IMR-90 (cell line): ENCODE data around the gene C2CD4C. TPM values are rescaled to one million over a fixed set of nuclear protein-coding genes. Genes with fewer than 3 reads are reported as not detected.

Experiments
- ATAC-seq: fragments of 200-7000 bp; cut with Tn5 transposase; 2 replicates; pipeline ENCODE4 v1.9.1; 2020; ENCODE audit warnings: low read depth, mild to moderate bottlenecking, moderate library complexity
- BruUV-seq: library from RNA; stranded (reverse); fragments of 400-500 nt; replicated peaks from 2 replicates; lab custom pipeline; 2021; lab: Mats Ljungman, UMichigan
- CTCF ChIA-PET: fragments of 300-600 bp; formaldehyde crosslinking; extraction: SDS; loops from one replicate; lab custom pipeline; 2021; ENCODE audit warnings: antibody characterized with exemption; lab: Yijun Ruan, JAX
- POLR2A ChIA-PET: fragments of 300-600 bp; sonication (Branson Sonifier 250); formaldehyde crosslinking; loops from one replicate; lab custom pipeline; 2022; ENCODE audit warnings: antibody characterized with exemption; ENCODE audit not compliant: unreplicated experiment; lab: Charles Lee
- DNase-seq: peaks from one replicate; pipeline ENCODE4 v3.0.0; 2013
- H2AFZ ChIP-seq: replicated peaks from 2 replicates; pipeline ENCODE3; 2013; ENCODE audit warnings: low read length, mild to moderate bottlenecking; ENCODE audit not compliant: poor library complexity
- H2AK5ac ChIP-seq: 2 replicates; pipeline ENCODE4 v1.6.1; 2013; ENCODE audit warnings: low read depth, low read length, inconsistent platforms
- H2AK9ac ChIP-seq: replicated peaks from 2 replicates; pipeline ENCODE3; 2013; ENCODE audit warnings: mild to moderate bottlenecking, low read depth, low read length, moderate library complexity; ENCODE audit not compliant: poor library complexity
- H2BK120ac ChIP-seq: 2 replicates; pipeline ENCODE4 v1.6.1; 2013; ENCODE audit warnings: low read depth, low read length, inconsistent platforms
- H2BK15ac ChIP-seq: 3 replicates; pipeline ENCODE4 v1.6.1; 2013; ENCODE audit warnings: low read depth, low read length, inconsistent platforms
- H2BK20ac ChIP-seq: 2 replicates; pipeline ENCODE4 v1.6.1; 2013; ENCODE audit warnings: low read depth, mild to moderate bottlenecking, inconsistent platforms, low read length, moderate library complexity
- H2BK5ac ChIP-seq: 2 replicates; pipeline ENCODE4 v1.6.1; 2013; ENCODE audit warnings: mild to moderate bottlenecking, low read depth, low read length, inconsistent platforms; ENCODE audit not compliant: poor library complexity, severe bottlenecking
- H3K14ac ChIP-seq: replicated peaks from 2 replicates; pipeline ENCODE4 v1.6.1; 2013; ENCODE audit warnings: low read depth, low read length, inconsistent platforms
- H3K18ac ChIP-seq: 2 replicates; pipeline ENCODE4 v1.6.1; 2013; ENCODE audit warnings: low read depth, low read length, control low read depth
- H3K23ac ChIP-seq: 2 replicates; pipeline ENCODE4 v1.6.1; 2013; ENCODE audit warnings: low read depth, low read length, inconsistent platforms
- H3K27ac ChIP-seq: 2 replicates; pipeline ENCODE4 v1.5.1; 2013; ENCODE audit warnings: mild to moderate bottlenecking, control low read depth, low read length; ENCODE audit not compliant: insufficient read depth
- H3K27me3 ChIP-seq: 2 replicates; pipeline ENCODE4 v1.6.1; 2013; ENCODE audit warnings: low read length; ENCODE audit not compliant: control insufficient read depth, insufficient read depth
- H3K36me3 ChIP-seq: 2 replicates; pipeline ENCODE4 v1.6.1; 2013; ENCODE audit warnings: low read length, mixed read lengths; ENCODE audit not compliant: control insufficient read depth, insufficient read depth
- H3K4ac ChIP-seq: 2 replicates; pipeline ENCODE4 v1.6.1; 2013; ENCODE audit warnings: low read depth, low read length, inconsistent platforms
- H3K4me1 ChIP-seq: 2 replicates; pipeline ENCODE4 v1.6.1; 2013; ENCODE audit warnings: low read length, mixed read lengths; ENCODE audit not compliant: control insufficient read depth, insufficient read depth
- H3K4me2 ChIP-seq: 2 replicates; pipeline ENCODE4 v1.6.1; 2013; ENCODE audit warnings: low read depth, mild to moderate bottlenecking, control low read depth, low read length, moderate library complexity
- H3K4me3 ChIP-seq: 2 replicates; pipeline ENCODE4 v1.5.1; 2013; ENCODE audit warnings: low read depth, mild to moderate bottlenecking, control low read depth, low read length, moderate library complexity; ENCODE audit not compliant: insufficient read depth
- H3K56ac ChIP-seq: 2 replicates; pipeline ENCODE4 v1.6.1; 2013; ENCODE audit warnings: low read length, inconsistent platforms; ENCODE audit not compliant: insufficient read depth; ENCODE audit errors: extremely low read depth
- H3K79me1 ChIP-seq, 2 experiments: 2 replicates each; pipeline ENCODE4 v1.6.1; 2013; ENCODE audit warnings: low read length in 2 of 2, inconsistent platforms in 1 of 2, low read depth in 1 of 2
- H3K9ac ChIP-seq: 2 replicates; pipeline ENCODE4 v1.6.1; 2013; ENCODE audit warnings: low read depth, low read length, control low read depth
- H3K9me1 ChIP-seq: 2 replicates; pipeline ENCODE4 v1.6.1; 2013; ENCODE audit warnings: low read length, inconsistent platforms; ENCODE audit not compliant: insufficient read depth
- H3K9me3 ChIP-seq: 2 replicates; pipeline ENCODE4 v1.6.1; 2013; ENCODE audit warnings: low read length; ENCODE audit not compliant: control insufficient read depth, insufficient read depth
- H4K20me1 ChIP-seq: 2 replicates; pipeline ENCODE4 v1.6.1; 2013; ENCODE audit warnings: low read length, inconsistent platforms; ENCODE audit not compliant: insufficient read depth
- H4K5ac ChIP-seq: 2 replicates; pipeline ENCODE4 v1.6.1; 2013; ENCODE audit warnings: mild to moderate bottlenecking, low read depth, low read length, control low read depth
- H4K8ac ChIP-seq, 2 experiments: 2 replicates each; pipeline ENCODE4 v1.6.1; 2013; ENCODE audit warnings: low read depth in 2 of 2, low read length in 2 of 2, control low read depth in 1 of 2, inconsistent platforms in 1 of 2
- H4K91ac ChIP-seq: 2 replicates; pipeline ENCODE4 v1.6.1; 2013; ENCODE audit warnings: low read depth, low read length, inconsistent platforms; ENCODE audit not compliant: insufficient read depth
- BHLHE40 ChIP-seq: fragments of 150-350 bp; IDR thresholded peaks from 2 replicates; pipeline ENCODE4 v1.6.1; 2016; ENCODE audit warnings: mild to moderate bottlenecking, low read depth, low read length
- CEBPB ChIP-seq: IDR thresholded peaks from 2 replicates; pipeline ENCODE4 v1.6.1; 2012; ENCODE audit warnings: low read depth, low read length, improper control_type of control experiment
- CHD1 ChIP-seq: IDR thresholded peaks from 2 replicates; pipeline ENCODE4 v1.6.1; 2012; ENCODE audit warnings: low read depth, low read length, improper control_type of control experiment
- CTCF ChIP-seq: conservative IDR thresholded peaks from 2 replicates; pipeline ENCODE4 v1.5.1; 2012; ENCODE audit warnings: mild to moderate bottlenecking, low read depth, low read length, improper control_type of control experiment
- ELK1 ChIP-seq: fragments of 150-350 bp; IDR thresholded peaks from 2 replicates; pipeline ENCODE4 v1.6.1; 2016; ENCODE audit warnings: low read depth, mild to moderate bottlenecking, low read length, moderate library complexity, borderline replicate concordance
- FOS ChIP-seq: fragments of 150-350 bp; IDR thresholded peaks from 2 replicates; pipeline ENCODE4 v1.6.1; 2016; ENCODE audit warnings: low read depth, low read length
- MAFK ChIP-seq: IDR thresholded peaks from 2 replicates; pipeline ENCODE4 v1.6.1; 2012; ENCODE audit warnings: low read depth, low read length, improper control_type of control experiment
- MAZ ChIP-seq: IDR thresholded peaks from 2 replicates; pipeline ENCODE4 v1.6.1; 2012; ENCODE audit warnings: low read depth, mild to moderate bottlenecking, low read length, improper control_type of control experiment, moderate library complexity, borderline replicate concordance
- MXI1 ChIP-seq: IDR thresholded peaks from 2 replicates; pipeline ENCODE4 v1.6.1; 2012; ENCODE audit warnings: low read depth, mild to moderate bottlenecking, low read length, moderate library complexity, borderline replicate concordance
- NFE2L2 ChIP-seq: fragments of 150-350 bp; IDR thresholded peaks from 2 replicates; pipeline ENCODE4 v1.6.1; 2016; ENCODE audit warnings: low read depth, mild to moderate bottlenecking, low read length
- POLR2A ChIP-seq: IDR thresholded peaks from 2 replicates; pipeline ENCODE4 v1.6.1; 2012; ENCODE audit warnings: mild to moderate bottlenecking, low read depth, low read length
- RAD21 ChIP-seq: IDR thresholded peaks from 2 replicates; pipeline ENCODE4 v1.6.1; 2012; ENCODE audit warnings: low read length, improper control_type of control experiment
- RCOR1 ChIP-seq: IDR thresholded peaks from 2 replicates; pipeline ENCODE4 v1.6.1; 2012; ENCODE audit warnings: mild to moderate bottlenecking, low read length, improper control_type of control experiment; ENCODE audit not compliant: insufficient replicate concordance
- SMC3 ChIP-seq: fragments of 150-350 bp; IDR thresholded peaks from 2 replicates; pipeline ENCODE4 v1.6.1; 2016; ENCODE audit warnings: low read depth, mild to moderate bottlenecking, antibody characterized with exemption, low read length, moderate library complexity
- WGBS, 2 experiments: methylation state at CpG; one replicate each; pipeline versions ENCODE4 v1.1.5 to v1.1.7; 2013; ENCODE audit warnings: missing lambda C conversion rate in 2 of 2; ENCODE audit not compliant: insufficient read length in 1 of 2; ENCODE audit errors: extremely low coverage in 2 of 2; 5-methylcytosine and 5-hydroxymethylcytosine counted together
- dilution Hi-C: fragments of 300-500 bp; cut with HindIII; formaldehyde crosslinking; loops from one replicate; pipeline ENCODE4 v1.14.3; 2018; ENCODE audit warnings: low sequenced_read_pairs; ENCODE audit not compliant: unreplicated experiment
- in situ Hi-C: fragments of 300-500 bp; cut with MboI; formaldehyde crosslinking; loops from 3 replicates; pipeline ENCODE4 v1.14.3; 2019; ENCODE audit warnings: low sequenced_read_pairs, inconsistent platforms, mixed read lengths
- intact Hi-C: fragments of 100-400 bp; cut with micrococcal nuclease; formaldehyde crosslinking; loops from 2 replicates; pipeline ENCODE4 v1.10.0; 2022
- polyA plus RNA-seq, 3 experiments: library from polyadenylated mRNA; depleted of rRNA; stranded (reverse); fragments of >200 nt; gene quantifications; 2 replicates each; pipeline ENCODE4 v1.2.3, GENCODE V29; 2012; ENCODE audit warnings: low replicate concordance in 1 of 3
- total RNA-seq: library from RNA; depleted of rRNA; stranded (reverse); fragments of >200 nt; gene quantifications from 2 replicates; pipeline ENCODE4 v1.2.3, GENCODE V29; 2012

The C2CD4C gene
- total and polyA plus RNA-seq, 2 of the 4 experiments (the other 2 are of a cell fraction) = under 0.01 to 0.07 TPM

- ChIA-PET CTCF (no interaction called here), POLR2A (no interaction called here)
- no peak overlapping the region for H4K5ac ChIP-seq
- dilution Hi-C loops (no loop called here), in situ Hi-C loops (no loop called here), intact Hi-C loops (no loop called here)
- H3K27me3 ChIP-seq = no peaks in the 10 kb centered on the region
- DNase-seq = no peak
- H4K20me1 ChIP-seq = no peaks in the 10 kb centered on the region
- H3K36me3 ChIP-seq = no peaks in the 10 kb centered on the region
- H2AFZ ChIP-seq = no peak overlapping the region
- no peak for ATAC-seq
- TF ChIP-seq CTCF (no peak), BHLHE40 (no peak), POLR2A (no peak), CHD1 (no peak), FOS (no peak), CEBPB (no peak), SMC3 (no peak), NFE2L2 (no peak), RCOR1 (no peak), RAD21 (no peak), MXI1 (no peak), MAZ (no peak), MAFK (no peak), ELK1 (no peak)
- H3K9me3 ChIP-seq = peaks cover 8% of the 10 kb centered on the region; the same call in 1 of the 2 replicates
- no peak overlapping the region for H2AK9ac ChIP-seq
- no peak overlapping the region for H3K56ac ChIP-seq
- no peak overlapping the region for H4K8ac ChIP-seq
- no peaks in the 10 kb centered on the region for H3K4me1 ChIP-seq
- BruUV-seq = no TSS peak
- 87% methylated on average over 5 of the region's 10 CpGs; no CpG with 5 or more reads in 1 of the 2 experiments for WGBS, 2 experiments
- no peak overlapping the region for H3K4ac ChIP-seq
- H3K9ac ChIP-seq = no peak overlapping the region
- no peak overlapping the region for H2AK5ac ChIP-seq
- no peak overlapping the region for H2BK5ac ChIP-seq
- H3K4me2 ChIP-seq = no peak overlapping the region
- no peak overlapping the region for H3K18ac ChIP-seq
- no peak overlapping the region for H4K91ac ChIP-seq
- no peaks in the 10 kb centered on the region for H3K9me1 ChIP-seq
- no peak overlapping the region for H3K27ac ChIP-seq
- no peak overlapping the region for H2BK120ac ChIP-seq
- no peak overlapping the region for H2BK20ac ChIP-seq
- H2BK15ac ChIP-seq = no peak overlapping the region
- H3K79me1 ChIP-seq = no peaks in the 10 kb centered on the region
- H3K23ac ChIP-seq = no peak overlapping the region
- H3K14ac ChIP-seq = no peak overlapping the region
- H3K4me3 ChIP-seq = no peak overlapping the region
Measured at GRCh38 chr19:430701-431100, 21.8 kb upstream of the C2CD4C start.
